HG03469 (cell line): ENCODE results near the gene ID2.
"Not testable (repeated sequence)": the region's sequence is repeated elsewhere in the genome, so short reads cannot be mapped to it uniquely, and the experiment has no call there.

Experiments used
- ATAC-seq: cut with Tn5 transposase; IDR thresholded peaks from one replicate; pipeline ENCODE4 v1.9.1; 2021; ENCODE audit warnings: mild to moderate bottlenecking, moderate library complexity, moderate number of reproducible peaks; ENCODE audit not compliant: unreplicated experiment

ID2 gene

DNA sequence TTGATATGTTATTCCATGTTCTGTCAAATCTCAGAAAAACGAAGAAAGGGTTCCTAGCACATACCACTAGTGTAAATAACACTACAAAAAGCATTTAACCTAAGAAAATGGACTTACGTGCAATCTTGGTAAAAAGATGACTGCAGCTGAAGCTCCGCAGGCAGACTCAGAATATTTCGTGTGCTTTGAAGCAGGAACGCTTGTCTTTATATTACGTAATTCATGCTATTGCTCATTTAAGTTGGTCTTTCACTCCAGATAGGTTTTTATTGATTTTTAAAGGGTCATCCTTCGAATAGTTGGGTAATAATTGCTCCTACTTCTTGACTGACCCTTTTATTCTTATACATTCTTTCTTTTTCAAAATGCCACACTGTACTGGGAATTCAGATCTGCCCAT lies 44.0 kb downstream of the ID2 start:
- ATAC-seq, result no peak

- ATAC-seq, result no peak
Measured at GRCh38 chr2:8728305-8729015, 46.6 kb downstream of the ID2 start.

DNA sequence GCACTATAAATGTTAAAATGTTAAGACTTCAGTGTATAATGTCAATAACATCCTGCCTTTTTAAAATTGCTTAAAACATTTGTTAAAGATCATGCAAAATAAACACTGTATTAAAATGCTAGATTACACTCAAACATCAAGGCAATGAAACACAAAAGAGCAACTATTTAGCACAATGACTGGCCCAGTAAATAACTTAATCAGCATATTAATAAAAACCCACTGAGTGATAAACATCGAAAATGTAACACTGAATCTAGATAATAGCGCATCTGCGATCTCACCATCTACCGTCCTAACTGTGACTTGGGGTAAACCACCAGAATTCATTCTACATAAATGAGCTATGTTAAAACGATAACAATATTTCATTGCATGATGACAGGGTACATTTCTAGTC lies 47.2 kb downstream of the ID2 start:
- not testable (repeated sequence) for ATAC-seq

DNA sequence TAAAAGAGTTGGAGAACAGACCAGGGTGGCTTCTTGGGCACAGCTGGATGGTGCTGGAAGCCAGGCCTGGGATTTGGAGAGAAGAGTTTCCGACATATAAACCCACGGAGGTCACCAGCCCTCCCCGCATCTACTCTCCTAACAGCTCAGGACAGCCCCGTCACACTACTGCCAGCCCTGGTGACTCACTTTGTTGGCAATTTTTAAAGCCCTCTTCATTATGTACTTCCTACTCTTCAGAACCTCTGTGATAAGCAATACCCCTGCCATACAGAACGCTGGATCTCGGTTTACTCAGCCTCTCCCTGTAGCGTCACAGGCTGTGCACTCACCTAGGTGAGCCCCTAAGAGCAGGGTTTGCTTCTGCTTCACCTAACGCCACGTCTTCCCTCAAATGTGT lies 48.1 kb downstream of the ID2 start:
- no peak for ATAC-seq

- ATAC-seq, result no peak
Measured at GRCh38 chr2:8732601-8733000, 50.7 kb downstream of the ID2 start.
